Peyer's patch (tissue), 4 donors: ENCODE measurements around the gene TK2.

Source experiments
- CTCF ChIP-seq, 6 experiments: fragments of 450-650 bp in 4 of 6; fragments of 200-600 bp in 2 of 6; sonication (generic) in 1 of 6; IDR thresholded peaks; one replicate each; pipeline ENCODE4 v1.5.1; 2017 to 2019; ENCODE audit warnings: antibody characterized with exemption in 6 of 6, mild to moderate bottlenecking in 3 of 6, moderate library complexity in 1 of 6
- POLR2A ChIP-seq, 2 donors: fragments of 450-650 bp; IDR thresholded peaks; one replicate each; pipeline ENCODE4 v1.5.1; 2017; ENCODE audit warnings: antibody characterized with exemption in 2 of 2, mild to moderate bottlenecking in 2 of 2, moderate library complexity in 2 of 2

GRCh38 chr16:66510298-66510697 lies 39.6 kb downstream of the TK2 start:
- TF ChIP-seq CTCF (IDR thresholded peaks at IDR 0.05) (no peak), POLR2A (IDR thresholded peaks at IDR 0.05) (no peak)
